HepG2 (cell line): Measurements from ENCODE around the gene SLC25A25. TPM values are rescaled to one million over a fixed set of nuclear protein-coding genes. Genes with fewer than 3 reads are reported as not detected.

ENCODE experiments used
- AKAP8 ChIP-seq: sonication (generic); formaldehyde crosslinking; IDR thresholded peaks from 2 replicates; pipeline ENCODE4 v1.5.1; 2020; ENCODE audit warnings: mild to moderate bottlenecking, missing genetic modification reagents
- E2F5 ChIP-seq: sonication (generic); formaldehyde crosslinking; conservative IDR thresholded peaks from 2 replicates; pipeline ENCODE4 v1.4.0; 2020; ENCODE audit warnings: missing genetic modification reagents
- HDAC1 ChIP-seq: sonication (generic); formaldehyde crosslinking; IDR thresholded peaks from 2 replicates; pipeline ENCODE4 v1.5.1; 2020; ENCODE audit warnings: mild to moderate bottlenecking, missing genetic modification reagents
- HDAC6 ChIP-seq: fragments of 200-600 bp; sonication (generic); IDR thresholded peaks from 2 replicates; pipeline ENCODE4 v1.7.0; 2017; ENCODE audit warnings: mild to moderate bottlenecking, antibody characterized with exemption, low read length, low read depth
- HES4 ChIP-seq: sonication (generic); formaldehyde crosslinking; IDR thresholded peaks from 2 replicates; pipeline ENCODE4 v1.9.0; 2021; ENCODE audit warnings: mild to moderate bottlenecking, missing genetic modification reagents, borderline replicate concordance
- HMGA1 ChIP-seq: sonication (generic); formaldehyde crosslinking; conservative IDR thresholded peaks from 2 replicates; pipeline ENCODE4 v1.4.0; 2020; ENCODE audit warnings: missing genetic modification reagents
- JUN ChIP-seq: sonication (generic); formaldehyde crosslinking; IDR thresholded peaks from 2 replicates; pipeline ENCODE4 v1.4.0; 2020; ENCODE audit warnings: mild to moderate bottlenecking, missing genetic modification reagents
- SNAPC5 ChIP-seq: sonication (generic); formaldehyde crosslinking; IDR thresholded peaks from 2 replicates; pipeline ENCODE4 v1.8.1; 2023; ENCODE audit warnings: mild to moderate bottlenecking, missing genetic modification reagents, borderline replicate concordance
- SRF ChIP-seq: IDR thresholded peaks from 2 replicates; pipeline ENCODE4 v1.6.1; 2011; ENCODE audit warnings: mild to moderate bottlenecking, low read depth, low read length, moderate library complexity
- ZBTB3 ChIP-seq: sonication (generic); formaldehyde crosslinking; IDR thresholded peaks from 2 replicates; pipeline ENCODE4 v1.4.0; 2020; ENCODE audit warnings: low read depth, mild to moderate bottlenecking, moderate library complexity, missing genetic modification reagents, borderline replicate concordance
- ZNF30 ChIP-seq: sonication (generic); formaldehyde crosslinking; IDR thresholded peaks from 2 replicates; pipeline ENCODE4 v1.5.0; 2020; ENCODE audit warnings: mild to moderate bottlenecking, missing genetic modification reagents
- ZNF431 ChIP-seq: sonication (generic); formaldehyde crosslinking; IDR thresholded peaks from 2 replicates; pipeline ENCODE4 v1.9.0; 2022; ENCODE audit warnings: missing genetic modification reagents, low read depth, mild to moderate bottlenecking, borderline replicate concordance
- ZNF441 ChIP-seq: sonication (generic); formaldehyde crosslinking; IDR thresholded peaks from 2 replicates; pipeline ENCODE4 v1.7.0; 2021; ENCODE audit warnings: missing genetic modification reagents, borderline replicate concordance
- ZNF616 ChIP-seq: sonication (generic); formaldehyde crosslinking; IDR thresholded peaks from 2 replicates; pipeline ENCODE4 v1.5.0; 2020; ENCODE audit warnings: low read depth, mild to moderate bottlenecking, missing genetic modification reagents
- ZNF737 ChIP-seq: sonication (generic); formaldehyde crosslinking; IDR thresholded peaks from 2 replicates; pipeline ENCODE4 v1.5.0; 2020; ENCODE audit warnings: missing genetic modification reagents, mild to moderate bottlenecking, borderline replicate concordance
- ZNF780A ChIP-seq: sonication (generic); formaldehyde crosslinking; IDR thresholded peaks from 2 replicates; pipeline ENCODE4 v1.8.0; 2022; ENCODE audit warnings: mild to moderate bottlenecking, missing genetic modification reagents, moderate library complexity
- ZNF792 ChIP-seq: IDR thresholded peaks from 2 replicates; pipeline ENCODE4 v1.6.1; 2016
- polyA plus RNA-seq, 8 experiments: library from polyadenylated mRNA; depleted of rRNA in 3 of 8; stranded (reverse) in 7 of 8; unstranded in 1 of 8; fragments of >200 nt; fragmentation: Illumina TruSeq in 4 of 8; extraction: Trizol in 4 of 8; gene quantifications; 2 replicates each; pipeline versions ENCODE4 v1.2.1 to v1.2.3, GENCODE V29; 2011 to 2016; ENCODE audit warnings: low read depth in 4 of 8, missing spikeins in 1 of 8, mixed read lengths in 1 of 8; ENCODE audit not compliant: insufficient read depth in 1 of 8
- total RNA-seq, 5 experiments: library from RNA; depleted of rRNA; stranded (reverse); fragments of >200 nt; fragmentation: Illumina TruSeq; extraction: Trizol; gene quantifications; 2 replicates each; pipeline ENCODE4 v1.2.3, GENCODE V29; 2016; ENCODE audit warnings: low read depth in 1 of 5
- TF ChIP-seq, protein P1 (sequence below): sonication (generic); formaldehyde crosslinking; IDR thresholded peaks from 2 replicates; pipeline ENCODE4 v1.4.0; 2020; ENCODE audit warnings: mild to moderate bottlenecking, missing genetic modification reagents
- TF ChIP-seq, protein P2 (sequence below): sonication (generic); formaldehyde crosslinking; IDR thresholded peaks from 2 replicates; pipeline ENCODE4 v1.5.0; 2020; ENCODE audit warnings: mild to moderate bottlenecking, missing genetic modification reagents, borderline replicate concordance

SLC25A25 gene
- total and polyA plus RNA-seq, 2 of the 13 experiments (the other 11 are each of a cell fraction or from before 2014, with no cell fraction given), result 10.5 to 24.8 TPM

DNA sequence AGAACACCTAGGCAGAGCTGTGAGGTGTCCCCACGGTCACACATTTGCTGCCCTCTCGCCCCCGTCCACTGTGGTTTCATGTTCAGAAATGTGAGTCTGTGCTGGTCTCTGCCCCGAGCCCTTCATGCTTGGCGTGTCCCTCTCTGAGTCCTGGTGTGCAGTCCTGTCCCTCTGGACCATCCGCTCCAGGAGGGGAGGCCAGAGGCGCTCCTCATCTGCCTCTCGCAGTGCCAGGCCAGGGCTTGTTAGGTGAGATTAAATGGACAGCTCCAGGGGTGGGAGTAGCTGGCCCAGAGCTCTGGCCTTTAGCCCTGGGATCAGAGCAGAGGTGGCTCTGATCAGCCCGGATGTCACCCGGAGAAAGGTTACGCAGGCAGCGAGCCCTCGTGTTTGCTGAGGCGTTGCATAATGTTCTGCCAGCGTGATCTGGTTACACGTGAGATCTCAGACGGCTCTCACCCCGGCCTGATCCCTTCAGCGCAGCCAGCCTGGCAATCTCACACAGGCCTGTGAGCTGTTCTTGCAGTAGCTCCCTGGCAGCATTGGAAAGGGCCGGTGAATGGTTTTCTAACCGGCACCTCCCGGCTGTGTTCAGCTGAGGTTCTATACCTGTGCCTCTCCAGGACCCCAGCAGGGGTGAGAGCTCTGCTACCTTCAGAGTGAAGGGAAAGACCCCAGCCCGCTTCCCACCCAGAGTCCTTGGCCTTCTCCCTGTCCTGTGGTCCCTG, 35.0 kb downstream of the SLC25A25 start (continued):
- TF ChIP-seq ZNF431 (CRISPR knock-in tag), result peak; percentile 99
- peak; percentile 96 for TF ChIP-seq HDAC1 (CRISPR knock-in tag)
- TF ChIP-seq ZBTB3 (CRISPR knock-in tag), result 0 out of 2 replicates have a peak, but pooled peaks have one; percentile 82
- TF ChIP-seq ZNF441 (CRISPR knock-in tag), result peak; percentile 94
- no peak for TF ChIP-seq SNAPC5
- no peak for TF ChIP-seq ZNF737 (CRISPR knock-in tag)
- TF ChIP-seq, protein P1, sequence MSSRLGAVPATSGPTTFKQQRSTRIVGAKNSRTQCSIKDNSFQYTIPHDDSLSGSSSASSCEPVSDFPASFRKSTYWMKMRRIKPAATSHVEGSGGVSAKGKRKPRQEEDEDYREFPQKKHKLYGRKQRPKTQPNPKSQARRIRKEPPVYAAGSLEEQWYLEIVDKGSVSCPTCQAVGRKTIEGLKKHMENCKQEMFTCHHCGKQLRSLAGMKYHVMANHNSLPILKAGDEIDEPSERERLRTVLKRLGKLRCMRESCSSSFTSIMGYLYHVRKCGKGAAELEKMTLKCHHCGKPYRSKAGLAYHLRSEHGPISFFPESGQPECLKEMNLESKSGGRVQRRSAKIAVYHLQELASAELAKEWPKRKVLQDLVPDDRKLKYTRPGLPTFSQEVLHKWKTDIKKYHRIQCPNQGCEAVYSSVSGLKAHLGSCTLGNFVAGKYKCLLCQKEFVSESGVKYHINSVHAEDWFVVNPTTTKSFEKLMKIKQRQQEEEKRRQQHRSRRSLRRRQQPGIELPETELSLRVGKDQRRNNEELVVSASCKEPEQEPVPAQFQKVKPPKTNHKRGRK, result no peak
- 0 out of 2 replicates have a peak, but pooled peaks have one; percentile 6 for TF ChIP-seq ZNF30 (CRISPR knock-in tag)
- peak; percentile 72; the same call in 1 of the 2 replicates for TF ChIP-seq ZNF780A (CRISPR knock-in tag)
- no peak for TF ChIP-seq HDAC6
- TF ChIP-seq SRF, result no peak
- TF ChIP-seq E2F5 (CRISPR knock-in tag), result no peak
- TF ChIP-seq AKAP8 (CRISPR knock-in tag), result no peak
- TF ChIP-seq ZNF792 (CRISPR knock-in tag), result peak; percentile 98
- 0 out of 2 replicates have a peak, but pooled peaks have one; percentile 55 for TF ChIP-seq ZNF616 (CRISPR knock-in tag)
- TF ChIP-seq HMGA1 (CRISPR knock-in tag), result no peak
- TF ChIP-seq, protein P2, sequence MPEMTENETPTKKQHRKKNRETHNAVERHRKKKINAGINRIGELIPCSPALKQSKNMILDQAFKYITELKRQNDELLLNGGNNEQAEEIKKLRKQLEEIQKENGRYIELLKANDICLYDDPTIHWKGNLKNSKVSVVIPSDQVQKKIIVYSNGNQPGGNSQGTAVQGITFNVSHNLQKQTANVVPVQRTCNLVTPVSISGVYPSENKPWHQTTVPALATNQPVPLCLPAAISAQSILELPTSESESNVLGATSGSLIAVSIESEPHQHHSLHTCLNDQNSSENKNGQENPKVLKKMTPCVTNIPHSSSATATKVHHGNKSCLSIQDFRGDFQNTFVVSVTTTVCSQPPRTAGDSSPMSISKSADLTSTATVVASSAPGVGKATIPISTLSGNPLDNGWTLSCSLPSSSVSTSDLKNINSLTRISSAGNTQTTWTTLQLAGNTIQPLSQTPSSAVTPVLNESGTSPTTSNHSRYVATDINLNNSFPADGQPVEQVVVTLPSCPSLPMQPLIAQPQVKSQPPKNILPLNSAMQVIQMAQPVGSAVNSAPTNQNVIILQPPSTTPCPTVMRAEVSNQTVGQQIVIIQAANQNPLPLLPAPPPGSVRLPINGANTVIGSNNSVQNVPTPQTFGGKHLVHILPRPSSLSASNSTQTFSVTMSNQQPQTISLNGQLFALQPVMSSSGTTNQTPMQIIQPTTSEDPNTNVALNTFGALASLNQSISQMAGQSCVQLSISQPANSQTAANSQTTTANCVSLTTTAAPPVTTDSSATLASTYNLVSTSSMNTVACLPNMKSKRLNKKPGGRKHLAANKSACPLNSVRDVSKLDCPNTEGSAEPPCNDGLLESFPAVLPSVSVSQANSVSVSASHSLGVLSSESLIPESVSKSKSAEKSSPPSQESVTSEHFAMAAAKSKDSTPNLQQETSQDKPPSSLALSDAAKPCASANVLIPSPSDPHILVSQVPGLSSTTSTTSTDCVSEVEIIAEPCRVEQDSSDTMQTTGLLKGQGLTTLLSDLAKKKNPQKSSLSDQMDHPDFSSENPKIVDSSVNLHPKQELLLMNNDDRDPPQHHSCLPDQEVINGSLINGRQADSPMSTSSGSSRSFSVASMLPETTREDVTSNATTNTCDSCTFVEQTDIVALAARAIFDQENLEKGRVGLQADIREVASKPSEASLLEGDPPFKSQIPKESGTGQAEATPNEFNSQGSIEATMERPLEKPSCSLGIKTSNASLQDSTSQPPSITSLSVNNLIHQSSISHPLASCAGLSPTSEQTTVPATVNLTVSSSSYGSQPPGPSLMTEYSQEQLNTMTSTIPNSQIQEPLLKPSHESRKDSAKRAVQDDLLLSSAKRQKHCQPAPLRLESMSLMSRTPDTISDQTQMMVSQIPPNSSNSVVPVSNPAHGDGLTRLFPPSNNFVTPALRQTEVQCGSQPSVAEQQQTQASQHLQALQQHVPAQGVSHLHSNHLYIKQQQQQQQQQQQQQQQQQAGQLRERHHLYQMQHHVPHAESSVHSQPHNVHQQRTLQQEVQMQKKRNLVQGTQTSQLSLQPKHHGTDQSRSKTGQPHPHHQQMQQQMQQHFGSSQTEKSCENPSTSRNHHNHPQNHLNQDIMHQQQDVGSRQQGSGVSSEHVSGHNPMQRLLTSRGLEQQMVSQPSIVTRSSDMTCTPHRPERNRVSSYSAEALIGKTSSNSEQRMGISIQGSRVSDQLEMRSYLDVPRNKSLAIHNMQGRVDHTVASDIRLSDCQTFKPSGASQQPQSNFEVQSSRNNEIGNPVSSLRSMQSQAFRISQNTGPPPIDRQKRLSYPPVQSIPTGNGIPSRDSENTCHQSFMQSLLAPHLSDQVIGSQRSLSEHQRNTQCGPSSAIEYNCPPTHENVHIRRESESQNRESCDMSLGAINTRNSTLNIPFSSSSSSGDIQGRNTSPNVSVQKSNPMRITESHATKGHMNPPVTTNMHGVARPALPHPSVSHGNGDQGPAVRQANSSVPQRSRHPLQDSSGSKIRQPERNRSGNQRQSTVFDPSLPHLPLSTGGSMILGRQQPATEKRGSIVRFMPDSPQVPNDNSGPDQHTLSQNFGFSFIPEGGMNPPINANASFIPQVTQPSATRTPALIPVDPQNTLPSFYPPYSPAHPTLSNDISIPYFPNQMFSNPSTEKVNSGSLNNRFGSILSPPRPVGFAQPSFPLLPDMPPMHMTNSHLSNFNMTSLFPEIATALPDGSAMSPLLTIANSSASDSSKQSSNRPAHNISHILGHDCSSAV (CRISPR knock-in tag), result no peak
- TF ChIP-seq HES4, result peak; percentile 99
- peak; percentile 84 for TF ChIP-seq JUN (CRISPR knock-in tag)
